ENCODE measurements around the gene C1R.

Gene C1R

GRCh38 chr12:7061596-7061995 is 30.6 kb downstream of the C1R start:
- Histone ChIP-seq H2AK5ac (ENCODE audit: low read depth, low read length) (no peak overlapping the region), H3K4me1 (ENCODE audit: control insufficient read depth in 2 of 2, insufficient read depth in 1 of 2, low read depth in 1 of 2, low read length in 2 of 2) (peaks cover 0 to 5% of the 10 kb centered on the region in 2 donors), H2BK15ac (ENCODE audit: low read length) (no peak overlapping the region), H3K23ac (ENCODE audit: low read depth, low read length, poor library complexity) (peak overlapping the region; percentile 39), H3K4me3 (ENCODE audit: low read length in 2 of 2) (no peak overlapping the region), H2BK12ac (ENCODE audit: low read length) (no peak overlapping the region), H2BK5ac (ENCODE audit: low read length) (no peak overlapping the region), H3K14ac (ENCODE audit: low read length) (no peak overlapping the region), H3K79me1 (ENCODE audit: low read depth, low read length) (no peaks in the 10 kb centered on the region), H2BK120ac (ENCODE audit: low read depth, low read length) (no peak overlapping the region), H3K9ac (ENCODE audit: low read depth, low read length, poor library complexity) (no peak overlapping the region), H3K36me3 (replicated peaks in 1 of 2; ENCODE audit: control insufficient read depth in 2 of 2, insufficient read depth in 2 of 2, low read length in 2 of 2) (no peaks in the 10 kb centered on the region), H3K4ac (ENCODE audit: low read length) (no peak overlapping the region), H3K27ac (replicated peaks; ENCODE audit: low read length) (no peak overlapping the region), H4K8ac (ENCODE audit: low read depth, low read length) (no peak overlapping the region), H2AFZ (ENCODE audit: low read length) (no peak overlapping the region), H3K27me3 (ENCODE audit: control insufficient read depth in 3 of 3, insufficient read depth in 3 of 3, low read depth in 1 of 3, low read length in 3 of 3) (no peaks in the 10 kb centered on the region), H4K91ac (ENCODE audit: low read depth, low read length, poor library complexity) (no peak overlapping the region), H3K4me2 (ENCODE audit: insufficient read depth, low read length, poor library complexity, severe bottlenecking) (no peak overlapping the region), H3K18ac (ENCODE audit: low read length) (no peak overlapping the region), H3K9me3 (replicated peaks in 1 of 2; ENCODE audit: control insufficient read depth in 2 of 2, insufficient read depth in 1 of 2, low read depth in 1 of 2, low read length in 2 of 2) (no peaks in the 10 kb centered on the region)
- WGBS, 2 donors (ENCODE audit: extremely low coverage in 2 of 2, insufficient read length in 2 of 2, insufficient replicate concordance in 1 of 2), result no CpG with 5 or more reads among the region's 7 CpGs
- no peak for DNase-seq (ENCODE audit: low spot score)

DNA sequence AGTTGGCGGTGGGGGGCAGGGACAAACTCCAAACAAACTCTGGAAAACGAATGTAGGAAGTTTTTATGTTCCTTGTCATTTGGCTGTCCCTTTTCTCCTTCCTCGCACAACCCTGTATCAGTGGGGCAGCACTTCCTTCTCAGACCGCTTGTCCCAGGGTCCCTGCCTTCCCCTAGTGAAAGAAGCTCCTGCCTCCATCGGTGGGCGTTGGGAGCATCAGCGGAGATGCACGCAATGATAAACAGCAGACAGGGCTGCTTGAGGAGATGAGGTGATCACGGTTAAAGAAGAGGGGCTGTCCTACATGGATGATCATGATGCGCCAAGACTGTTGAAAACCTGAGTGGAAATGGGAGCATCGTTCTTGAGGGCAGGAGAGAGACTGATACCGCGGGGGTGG is 31.1 kb downstream of the C1R start:
- H2BK12ac ChIP-seq (ENCODE audit: low read length), result no peak overlapping the region
- H3K79me1 ChIP-seq (ENCODE audit: low read depth, low read length), result no peaks in the 10 kb centered on the region
- no peak overlapping the region for H4K8ac ChIP-seq (ENCODE audit: low read depth, low read length)
- DNase-seq (ENCODE audit: low spot score), result no peak
- no peak overlapping the region for H3K4me2 ChIP-seq (ENCODE audit: insufficient read depth, low read length, poor library complexity, severe bottlenecking)
- no peaks in the 10 kb centered on the region for H3K9me3 ChIP-seq (replicated peaks in 1 of 2; ENCODE audit: control insufficient read depth in 2 of 2, insufficient read depth in 1 of 2, low read depth in 1 of 2, low read length in 2 of 2)
- no peak overlapping the region for H3K27ac ChIP-seq (replicated peaks; ENCODE audit: low read length)
- no peak overlapping the region for H2AK5ac ChIP-seq (ENCODE audit: low read depth, low read length)
- H3K23ac ChIP-seq (ENCODE audit: low read depth, low read length, poor library complexity), result no peak overlapping the region
- no peak overlapping the region for H3K4me3 ChIP-seq (ENCODE audit: low read length in 2 of 2)
- H3K27me3 ChIP-seq (ENCODE audit: control insufficient read depth in 3 of 3, insufficient read depth in 3 of 3, low read depth in 1 of 3, low read length in 3 of 3), result no peaks in the 10 kb centered on the region
- H3K18ac ChIP-seq (ENCODE audit: low read length), result no peak overlapping the region
- no peak overlapping the region for H3K14ac ChIP-seq (ENCODE audit: low read length)
- H4K91ac ChIP-seq (ENCODE audit: low read depth, low read length, poor library complexity), result no peak overlapping the region
- peak overlapping the region; percentile 83 for H2AFZ ChIP-seq (ENCODE audit: low read length)
- no peak overlapping the region for H2BK15ac ChIP-seq (ENCODE audit: low read length)
- no peak overlapping the region for H3K4ac ChIP-seq (ENCODE audit: low read length)
- no peak overlapping the region for H3K9ac ChIP-seq (ENCODE audit: low read depth, low read length, poor library complexity)
- no peaks in the 10 kb centered on the region for H3K36me3 ChIP-seq (replicated peaks in 1 of 2; ENCODE audit: control insufficient read depth in 2 of 2, insufficient read depth in 2 of 2, low read length in 2 of 2)
- no CpG with 5 or more reads among the region's 13 CpGs for WGBS, 2 donors (ENCODE audit: extremely low coverage in 2 of 2, insufficient read length in 2 of 2, insufficient replicate concordance in 1 of 2)
- no peak overlapping the region for H2BK5ac ChIP-seq (ENCODE audit: low read length)
- peaks cover 0 to 5% of the 10 kb centered on the region in 2 donors for H3K4me1 ChIP-seq (ENCODE audit: control insufficient read depth in 2 of 2, insufficient read depth in 1 of 2, low read depth in 1 of 2, low read length in 2 of 2)
- no peak overlapping the region for H2BK120ac ChIP-seq (ENCODE audit: low read depth, low read length)

GRCh38 chr12:7060353-7060954 is 31.8 kb downstream of the C1R start, which contains the start of gene C1S:
Gene C1S, plus strand, starts transcription at chr12:7060718. Its CDS starts 1,195 bp downstream, at chr12:7061913.
- peaks cover 0 to 5% of the 10 kb centered on the region in 2 donors for H3K4me1 ChIP-seq (ENCODE audit: control insufficient read depth in 2 of 2, insufficient read depth in 1 of 2, low read depth in 1 of 2, low read length in 2 of 2)
- peak within 1 kb of the TSS; percentile 49 for H3K23ac ChIP-seq (ENCODE audit: low read depth, low read length, poor library complexity)
- peak within 1 kb of the TSS; percentile 67 for H3K18ac ChIP-seq (ENCODE audit: low read length)
- DNase-seq (ENCODE audit: low spot score), result no peak
- no peaks in the 10 kb centered on the region for H3K79me1 ChIP-seq (ENCODE audit: low read depth, low read length)
- H3K9ac ChIP-seq (ENCODE audit: low read depth, low read length, poor library complexity), result no peak within 1 kb of the TSS
- H2BK15ac ChIP-seq (ENCODE audit: low read length), result peak within 1 kb of the TSS; percentile 54
- H4K91ac ChIP-seq (ENCODE audit: low read depth, low read length, poor library complexity), result no peak within 1 kb of the TSS
- H3K4me2 ChIP-seq (ENCODE audit: insufficient read depth, low read length, poor library complexity, severe bottlenecking), result no peak within 1 kb of the TSS
- no peak within 1 kb of the TSS for H2BK12ac ChIP-seq (ENCODE audit: low read length)
- H3K14ac ChIP-seq (ENCODE audit: low read length), result peak within 1 kb of the TSS; percentile 26
- no peaks in the 10 kb centered on the region for H3K36me3 ChIP-seq (replicated peaks in 1 of 2; ENCODE audit: control insufficient read depth in 2 of 2, insufficient read depth in 2 of 2, low read length in 2 of 2)
- H3K27ac ChIP-seq (replicated peaks; ENCODE audit: low read length), result no peak within 1 kb of the TSS
- no peaks in the 10 kb centered on the region for H3K9me3 ChIP-seq (replicated peaks in 1 of 2; ENCODE audit: control insufficient read depth in 2 of 2, insufficient read depth in 1 of 2, low read depth in 1 of 2, low read length in 2 of 2)
- peak within 1 kb of the TSS; percentile 83 for H2AFZ ChIP-seq (ENCODE audit: low read length)
- H4K8ac ChIP-seq (ENCODE audit: low read depth, low read length), result no peak within 1 kb of the TSS
- H2AK5ac ChIP-seq (ENCODE audit: low read depth, low read length), result no peak within 1 kb of the TSS
- H3K27me3 ChIP-seq (ENCODE audit: control insufficient read depth in 3 of 3, insufficient read depth in 3 of 3, low read depth in 1 of 3, low read length in 3 of 3), result no peaks in the 10 kb centered on the region
- WGBS, 2 donors (ENCODE audit: extremely low coverage in 2 of 2, insufficient read length in 2 of 2, insufficient replicate concordance in 1 of 2), result no CpG with 5 or more reads among the region's 10 CpGs
- H2BK120ac ChIP-seq (ENCODE audit: low read depth, low read length), result no peak within 1 kb of the TSS
- no peak within 1 kb of the TSS for H3K4ac ChIP-seq (ENCODE audit: low read length)
- no peak within 1 kb of the TSS for H3K4me3 ChIP-seq (ENCODE audit: low read length in 2 of 2)
- no peak within 1 kb of the TSS for H2BK5ac ChIP-seq (ENCODE audit: low read length)

DNA sequence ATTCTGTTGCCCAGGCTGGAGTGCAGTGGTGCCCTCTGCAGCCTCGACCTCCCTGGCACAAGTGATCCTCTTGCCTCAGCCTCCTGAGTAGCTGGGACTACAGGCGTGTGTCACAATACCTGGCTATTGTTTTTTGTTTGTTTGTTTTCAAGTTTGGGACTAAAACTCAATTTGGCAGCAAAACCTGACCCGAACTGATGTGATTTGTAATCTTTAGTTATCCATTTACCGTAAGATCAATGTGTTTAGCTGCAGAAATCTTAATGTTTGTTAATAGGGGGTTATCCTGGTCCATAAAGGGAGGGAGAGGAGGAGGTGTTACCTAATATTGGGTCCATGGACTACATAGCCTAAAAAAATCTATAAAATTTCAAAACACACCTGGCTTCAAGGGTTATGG is 32.5 kb downstream of the C1R start:
- no peak overlapping the region for H3K23ac ChIP-seq (ENCODE audit: low read depth, low read length, poor library complexity)
- peaks cover 0 to 5% of the 10 kb centered on the region in 2 donors for H3K4me1 ChIP-seq (ENCODE audit: control insufficient read depth in 2 of 2, insufficient read depth in 1 of 2, low read depth in 1 of 2, low read length in 2 of 2)
- H2BK12ac ChIP-seq (ENCODE audit: low read length), result no peak overlapping the region
- H2BK5ac ChIP-seq (ENCODE audit: low read length), result no peak overlapping the region
- no peak overlapping the region for H2BK120ac ChIP-seq (ENCODE audit: low read depth, low read length)
- no peaks in the 10 kb centered on the region for H3K9me3 ChIP-seq (replicated peaks in 1 of 2; ENCODE audit: control insufficient read depth in 2 of 2, insufficient read depth in 1 of 2, low read depth in 1 of 2, low read length in 2 of 2)
- no peaks in the 10 kb centered on the region for H3K36me3 ChIP-seq (replicated peaks in 1 of 2; ENCODE audit: control insufficient read depth in 2 of 2, insufficient read depth in 2 of 2, low read length in 2 of 2)
- no peak overlapping the region for H3K4me2 ChIP-seq (ENCODE audit: insufficient read depth, low read length, poor library complexity, severe bottlenecking)
- H3K4me3 ChIP-seq (ENCODE audit: low read length in 2 of 2), result no peak overlapping the region
- no peak overlapping the region for H3K18ac ChIP-seq (ENCODE audit: low read length)
- DNase-seq (ENCODE audit: low spot score), result no peak
- H3K14ac ChIP-seq (ENCODE audit: low read length), result no peak overlapping the region
- no peak overlapping the region for H3K27ac ChIP-seq (replicated peaks; ENCODE audit: low read length)
- no CpG with 5 or more reads among the region's 4 CpGs for WGBS, 2 donors (ENCODE audit: extremely low coverage in 2 of 2, insufficient read length in 2 of 2, insufficient replicate concordance in 1 of 2)
- no peaks in the 10 kb centered on the region for H3K27me3 ChIP-seq (ENCODE audit: control insufficient read depth in 3 of 3, insufficient read depth in 3 of 3, low read depth in 1 of 3, low read length in 3 of 3)
- H3K4ac ChIP-seq (ENCODE audit: low read length), result no peak overlapping the region
- H3K9ac ChIP-seq (ENCODE audit: low read depth, low read length, poor library complexity), result no peak overlapping the region
- no peak overlapping the region for H2AFZ ChIP-seq (ENCODE audit: low read length)
- no peak overlapping the region for H4K8ac ChIP-seq (ENCODE audit: low read depth, low read length)
- H4K91ac ChIP-seq (ENCODE audit: low read depth, low read length, poor library complexity), result no peak overlapping the region
- no peaks in the 10 kb centered on the region for H3K79me1 ChIP-seq (ENCODE audit: low read depth, low read length)
- no peak overlapping the region for H2AK5ac ChIP-seq (ENCODE audit: low read depth, low read length)
- no peak overlapping the region for H2BK15ac ChIP-seq (ENCODE audit: low read length)

Measured in neuronal stem cell (in vitro differentiated cells).